ENCODE results near the gene ZFP92.

Gene ZFP92

DNA sequence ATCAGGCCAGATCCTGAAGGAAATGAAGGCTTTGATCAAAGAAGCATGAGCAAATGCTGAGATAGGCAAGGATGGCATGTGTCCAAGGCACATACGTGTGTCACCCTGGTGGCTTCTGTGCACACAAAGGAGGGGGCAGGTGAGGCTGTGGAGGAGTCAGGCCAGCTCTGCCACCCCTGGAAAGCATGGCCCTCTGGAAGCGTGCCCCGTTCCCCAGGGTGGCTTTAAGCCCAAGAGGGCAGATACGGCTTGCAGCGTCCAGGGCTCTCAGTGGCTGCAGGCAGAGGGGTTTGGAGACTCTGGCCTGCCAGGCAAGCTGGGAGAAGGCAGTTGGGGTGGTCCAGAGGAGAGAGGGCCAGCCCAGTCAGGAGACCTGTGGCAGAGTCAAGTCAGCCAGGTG, 35.7 kb upstream of the ZFP92 start:
- no peak overlapping the region for H3K4me2 ChIP-seq (ENCODE audit: low read depth, low read length)
- H3F3A ChIP-seq (ENCODE audit: insufficient read depth, low read length) = no peaks in the 10 kb centered on the region
- H3K4me1 ChIP-seq (ENCODE audit: low read length) = peaks cover 3% of the 10 kb centered on the region; the same call in 1 of the 2 replicates
- DNase-seq = no peak
- H3K27me3 ChIP-seq (replicated peaks; ENCODE audit: insufficient read depth, low read length) = no peaks in the 10 kb centered on the region
- no peaks in the 10 kb centered on the region for H3K9me3 ChIP-seq (replicated peaks; ENCODE audit: insufficient read depth, low read length)
- H3K4me3 ChIP-seq (ENCODE audit: low read length) = no peak overlapping the region
- H3K79me2 ChIP-seq (ENCODE audit: low read length) = no peaks in the 10 kb centered on the region
- no peak overlapping the region for H3K27ac ChIP-seq (ENCODE audit: low read length)
- no peaks in the 10 kb centered on the region for H3K9me2 ChIP-seq (replicated peaks; ENCODE audit: insufficient read depth, low read length)
- H3K36me3 ChIP-seq (replicated peaks; ENCODE audit: insufficient read depth, low read length) = no peaks in the 10 kb centered on the region
- TF ChIP-seq CTCF (IDR thresholded peaks at IDR 0.05; ENCODE audit: low read length) = no peak
- TF ChIP-seq EZH2 (optimal IDR thresholded peaks at IDR 0.05; ENCODE audit: low read depth, low read length) = no peak
- TF ChIP-seq EZH2phosphoT487 (IDR thresholded peaks at IDR 0.05; ENCODE audit: low read length) = no peak
- H4K20me1 ChIP-seq (ENCODE audit: insufficient read depth, low read length) = no peaks in the 10 kb centered on the region
- no peak overlapping the region for H3K9ac ChIP-seq (ENCODE audit: low read length)
- H2AFZ ChIP-seq (ENCODE audit: low read length) = no peak overlapping the region

GRCh38 chrX:153377727-153378126, 33.5 kb upstream of the ZFP92 start:
- H3K9me2 ChIP-seq (replicated peaks; ENCODE audit: insufficient read depth, low read length) = no peaks in the 10 kb centered on the region
- TF ChIP-seq EZH2phosphoT487 (IDR thresholded peaks at IDR 0.05; ENCODE audit: low read length) (no peak), EZH2 (optimal IDR thresholded peaks at IDR 0.05; ENCODE audit: low read depth, low read length) (no peak), CTCF (IDR thresholded peaks at IDR 0.05; ENCODE audit: low read length) (no peak)
- H3K36me3 ChIP-seq (replicated peaks; ENCODE audit: insufficient read depth, low read length) = no peaks in the 10 kb centered on the region
- no peak overlapping the region for H3K4me2 ChIP-seq (ENCODE audit: low read depth, low read length)
- no peak overlapping the region for H3K27ac ChIP-seq (ENCODE audit: low read length)
- H2AFZ ChIP-seq (ENCODE audit: low read length) = no peak overlapping the region
- H3K9ac ChIP-seq (ENCODE audit: low read length) = no peak overlapping the region
- H3K27me3 ChIP-seq (replicated peaks; ENCODE audit: insufficient read depth, low read length) = no peaks in the 10 kb centered on the region
- H4K20me1 ChIP-seq (ENCODE audit: insufficient read depth, low read length) = no peaks in the 10 kb centered on the region
- H3F3A ChIP-seq (ENCODE audit: insufficient read depth, low read length) = no peaks in the 10 kb centered on the region
- DNase-seq = no peak
- no peaks in the 10 kb centered on the region for H3K9me3 ChIP-seq (replicated peaks; ENCODE audit: insufficient read depth, low read length)
- H3K4me1 ChIP-seq (ENCODE audit: low read length) = peaks cover 3% of the 10 kb centered on the region; the same call in 1 of the 2 replicates
- H3K4me3 ChIP-seq (ENCODE audit: low read length) = no peak overlapping the region
- no peaks in the 10 kb centered on the region for H3K79me2 ChIP-seq (ENCODE audit: low read length)

- TF ChIP-seq EZH2phosphoT487 (IDR thresholded peaks at IDR 0.05; ENCODE audit: low read length) (no peak), EZH2 (optimal IDR thresholded peaks at IDR 0.05; ENCODE audit: low read depth, low read length) (no peak), CTCF (IDR thresholded peaks at IDR 0.05; ENCODE audit: low read length) (no peak)
- H3K27me3 ChIP-seq (replicated peaks; ENCODE audit: insufficient read depth, low read length) = no peaks in the 10 kb centered on the region
- H3K4me2 ChIP-seq (ENCODE audit: low read depth, low read length) = no peak overlapping the region
- H3K9me3 ChIP-seq (replicated peaks; ENCODE audit: insufficient read depth, low read length) = no peaks in the 10 kb centered on the region
- H3K4me3 ChIP-seq (ENCODE audit: low read length) = no peak overlapping the region
- H3F3A ChIP-seq (ENCODE audit: insufficient read depth, low read length) = no peaks in the 10 kb centered on the region
- peaks cover 3% of the 10 kb centered on the region; the same call in 1 of the 2 replicates for H3K4me1 ChIP-seq (ENCODE audit: low read length)
- no peaks in the 10 kb centered on the region for H3K36me3 ChIP-seq (replicated peaks; ENCODE audit: insufficient read depth, low read length)
- H3K9ac ChIP-seq (ENCODE audit: low read length) = no peak overlapping the region
- H3K9me2 ChIP-seq (replicated peaks; ENCODE audit: insufficient read depth, low read length) = no peaks in the 10 kb centered on the region
- no peaks in the 10 kb centered on the region for H4K20me1 ChIP-seq (ENCODE audit: insufficient read depth, low read length)
- H2AFZ ChIP-seq (ENCODE audit: low read length) = no peak overlapping the region
- H3K79me2 ChIP-seq (ENCODE audit: low read length) = no peaks in the 10 kb centered on the region
- no peak for DNase-seq
- H3K27ac ChIP-seq (ENCODE audit: low read length) = no peak overlapping the region
Observed at GRCh38 chrX:153378607-153379006, 32.7 kb upstream of the ZFP92 start.

All from MM.1S (cell line).